Measurements from ENCODE around the gene POM121L12. TPM values are rescaled to one million over a fixed set of nuclear protein-coding genes. Genes with fewer than 3 reads are reported as not detected.

Gene POM121L12
- total RNA-seq, 2 donors from 2014 or later, result not detected

DNA sequence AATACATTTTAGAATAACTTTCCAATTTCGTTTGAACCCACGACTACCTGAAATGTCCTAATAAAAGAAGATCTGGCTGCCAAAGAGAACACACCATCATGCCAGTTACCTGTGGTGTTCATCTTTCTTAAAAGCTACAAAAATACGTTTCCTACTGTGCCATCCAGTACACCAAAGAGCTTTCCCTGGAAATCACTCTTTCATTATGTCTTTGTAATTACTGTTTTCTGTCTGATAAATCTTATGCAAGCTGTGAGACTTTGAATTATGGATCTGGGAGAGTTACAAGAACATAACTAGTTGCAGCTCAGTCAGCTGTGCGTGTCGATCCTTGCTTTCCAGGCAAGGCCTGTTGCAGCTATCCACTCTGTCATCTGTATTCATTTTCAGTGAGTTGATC, 12.5 kb upstream of the POM121L12 start:
- Mint-ChIP-seq H3K27me3 (ENCODE audit: insufficient read depth) (no peaks in the 10 kb centered on the region), H3K27ac (no peak overlapping the region), H3K36me3 (ENCODE audit: low read depth) (no peaks in the 10 kb centered on the region), H3K9me3 (peaks cover 2% of the 10 kb centered on the region), H3K4me1 (no peaks in the 10 kb centered on the region), H3K4me3 (no peak overlapping the region)
- no peaks in the 10 kb centered on the region for H3K36me3 ChIP-seq (ENCODE audit: control insufficient read depth, insufficient read depth, low read length)
- no peaks in the 10 kb centered on the region for H3K4me1 ChIP-seq (ENCODE audit: control insufficient read depth, insufficient read depth, low read length)
- no peaks in the 10 kb centered on the region for H3K9me3 ChIP-seq (ENCODE audit: control insufficient read depth, low read length)
- H3K4me3 ChIP-seq (ENCODE audit: low read length), result no peak overlapping the region
- TF ChIP-seq, protein P1, sequence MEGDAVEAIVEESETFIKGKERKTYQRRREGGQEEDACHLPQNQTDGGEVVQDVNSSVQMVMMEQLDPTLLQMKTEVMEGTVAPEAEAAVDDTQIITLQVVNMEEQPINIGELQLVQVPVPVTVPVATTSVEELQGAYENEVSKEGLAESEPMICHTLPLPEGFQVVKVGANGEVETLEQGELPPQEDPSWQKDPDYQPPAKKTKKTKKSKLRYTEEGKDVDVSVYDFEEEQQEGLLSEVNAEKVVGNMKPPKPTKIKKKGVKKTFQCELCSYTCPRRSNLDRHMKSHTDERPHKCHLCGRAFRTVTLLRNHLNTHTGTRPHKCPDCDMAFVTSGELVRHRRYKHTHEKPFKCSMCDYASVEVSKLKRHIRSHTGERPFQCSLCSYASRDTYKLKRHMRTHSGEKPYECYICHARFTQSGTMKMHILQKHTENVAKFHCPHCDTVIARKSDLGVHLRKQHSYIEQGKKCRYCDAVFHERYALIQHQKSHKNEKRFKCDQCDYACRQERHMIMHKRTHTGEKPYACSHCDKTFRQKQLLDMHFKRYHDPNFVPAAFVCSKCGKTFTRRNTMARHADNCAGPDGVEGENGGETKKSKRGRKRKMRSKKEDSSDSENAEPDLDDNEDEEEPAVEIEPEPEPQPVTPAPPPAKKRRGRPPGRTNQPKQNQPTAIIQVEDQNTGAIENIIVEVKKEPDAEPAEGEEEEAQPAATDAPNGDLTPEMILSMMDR (conservative IDR thresholded peaks at IDR 0.05), result no peak
- H3K9ac ChIP-seq (ENCODE audit: extremely low read depth, low read length, poor library complexity, severe bottlenecking), result no peak overlapping the region
- DNase-seq, result no peak
- no peaks in the 10 kb centered on the region for H3K27me3 ChIP-seq (ENCODE audit: control insufficient read depth, insufficient read depth, low read length, poor library complexity, severe bottlenecking)
- WGBS, 2 experiments (ENCODE audit: insufficient coverage in 1 of 2, insufficient read length in 1 of 2), result 88 to 100% methylated on average over 4 to 5 of the region's 5 CpGs
- H3K27ac ChIP-seq (ENCODE audit: low read depth, low read length), result no peak overlapping the region

DNA sequence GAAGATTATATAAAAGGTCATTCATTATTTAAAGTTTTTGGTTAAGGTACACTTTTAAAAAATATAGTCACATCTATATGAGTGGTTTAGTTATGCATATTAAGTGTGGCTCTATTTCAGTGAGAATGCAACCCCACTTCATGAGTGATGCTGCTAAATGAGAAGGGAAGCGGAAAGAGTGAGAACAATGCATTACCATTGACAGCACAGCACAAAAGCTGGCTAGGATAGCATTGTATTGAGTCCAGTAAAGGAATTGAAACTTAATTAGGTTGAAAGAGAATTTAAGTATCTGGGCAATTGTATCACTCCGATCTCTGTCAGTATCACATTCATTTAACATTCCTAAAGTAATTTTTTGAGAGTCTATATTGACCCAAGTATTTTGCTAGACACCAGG, 13.2 kb downstream of the POM121L12 start:
- Mint-ChIP-seq H3K9me3 (no peaks in the 10 kb centered on the region), H3K4me3 (no peak overlapping the region), H3K27ac (no peak overlapping the region), H3K36me3 (ENCODE audit: low read depth) (no peaks in the 10 kb centered on the region), H3K4me1 (peaks cover 8% of the 10 kb centered on the region), H3K27me3 (ENCODE audit: insufficient read depth) (no peaks in the 10 kb centered on the region)
- H3K4me3 ChIP-seq (ENCODE audit: low read length), result no peak overlapping the region
- TF ChIP-seq, protein P1 (conservative IDR thresholded peaks at IDR 0.05), result no peak
- H3K27ac ChIP-seq (ENCODE audit: low read depth, low read length), result no peak overlapping the region
- DNase-seq, result no peak
- peaks cover 3% of the 10 kb centered on the region for H3K4me1 ChIP-seq (ENCODE audit: control insufficient read depth, insufficient read depth, low read length)
- 77 to 97% methylated on average over 1 of the region's 2 CpGs for WGBS, 2 experiments (ENCODE audit: insufficient coverage in 1 of 2, insufficient read length in 1 of 2)
- H3K9ac ChIP-seq (ENCODE audit: extremely low read depth, low read length, poor library complexity, severe bottlenecking), result no peak overlapping the region
- H3K9me3 ChIP-seq (ENCODE audit: control insufficient read depth, low read length), result no peaks in the 10 kb centered on the region
- no peaks in the 10 kb centered on the region for H3K36me3 ChIP-seq (ENCODE audit: control insufficient read depth, insufficient read depth, low read length)
- H3K27me3 ChIP-seq (ENCODE audit: control insufficient read depth, insufficient read depth, low read length, poor library complexity, severe bottlenecking), result no peaks in the 10 kb centered on the region

DNA sequence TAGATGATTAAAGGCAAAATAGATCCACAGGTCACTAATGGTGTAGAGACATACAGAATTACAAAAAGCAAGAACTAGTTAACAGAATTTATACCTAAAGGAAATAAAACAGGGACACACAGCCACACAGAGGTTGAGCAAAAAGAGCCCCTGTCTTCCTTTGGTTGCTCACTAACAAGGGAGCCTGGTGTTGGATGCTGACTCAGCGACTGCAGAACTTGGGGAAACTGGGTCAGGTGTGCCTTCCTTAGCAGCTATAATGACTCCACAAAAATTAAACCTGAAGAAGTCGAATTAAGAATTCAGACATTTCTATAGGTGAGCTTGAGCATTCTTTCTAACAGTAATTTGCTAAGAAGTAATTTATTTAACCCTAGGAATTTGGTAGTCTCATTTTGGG, 15.0 kb downstream of the POM121L12 start:
- Mint-ChIP-seq H3K4me1 (peaks cover 4% of the 10 kb centered on the region), H3K4me3 (no peak overlapping the region), H3K36me3 (ENCODE audit: low read depth) (no peaks in the 10 kb centered on the region), H3K9me3 (no peaks in the 10 kb centered on the region), H3K27me3 (ENCODE audit: insufficient read depth) (no peaks in the 10 kb centered on the region), H3K27ac (no peak overlapping the region)
- H3K27me3 ChIP-seq (ENCODE audit: control insufficient read depth, insufficient read depth, low read length, poor library complexity, severe bottlenecking), result no peaks in the 10 kb centered on the region
- H3K4me3 ChIP-seq (ENCODE audit: low read length), result no peak overlapping the region
- TF ChIP-seq, protein P1 (conservative IDR thresholded peaks at IDR 0.05), result no peak
- 87 to 90% methylated on average over 2 of the region's 2 CpGs for WGBS, 2 experiments (ENCODE audit: insufficient coverage in 1 of 2, insufficient read length in 1 of 2)
- no peaks in the 10 kb centered on the region for H3K9me3 ChIP-seq (ENCODE audit: control insufficient read depth, low read length)
- no peaks in the 10 kb centered on the region for H3K36me3 ChIP-seq (ENCODE audit: control insufficient read depth, insufficient read depth, low read length)
- H3K9ac ChIP-seq (ENCODE audit: extremely low read depth, low read length, poor library complexity, severe bottlenecking), result no peak overlapping the region
- H3K27ac ChIP-seq (ENCODE audit: low read depth, low read length), result no peak overlapping the region
- H3K4me1 ChIP-seq (ENCODE audit: control insufficient read depth, insufficient read depth, low read length), result peaks cover 3% of the 10 kb centered on the region
- DNase-seq, result no peak

Data from endodermal cell (in vitro differentiated cells).